MCF 10A (cell line): ENCODE data around the gene CEL. TPM values are rescaled to one million over a fixed set of nuclear protein-coding genes. Genes with fewer than 3 reads are reported as not detected.
"Not testable (repeated sequence)": the region's sequence is repeated elsewhere in the genome, so short reads cannot be mapped to it uniquely, and the experiment has no call there.

Experiments
- Bru-seq: library from RNA; stranded (reverse); fragments of 400-500 nt; gene quantifications from one replicate; lab custom pipeline; 2021; lab: Mats Ljungman, UMichigan
- BruChase-seq, 2 experiments: library from RNA; stranded (reverse); fragments of 400-500 nt; gene quantifications; one replicate each; lab custom pipeline; 2021; lab: Mats Ljungman, UMichigan
- BruUV-seq: library from RNA; stranded (reverse); fragments of 400-500 nt; replicated peaks from 2 replicates; lab custom pipeline; 2021; lab: Mats Ljungman, UMichigan
- CTCF ChIA-PET: fragments of 300-600 bp; sonication (Branson Sonifier 250); formaldehyde crosslinking; extraction: SDS; loops from one replicate; lab custom pipeline; 2021; ENCODE audit warnings: antibody characterized with exemption, inconsistent platforms; lab: Yijun Ruan, JAX
- POLR2A ChIA-PET: fragments of 300-600, 350-650 bp; sonication (Branson Sonifier 250); formaldehyde crosslinking; extraction: SDS; loops from one replicate; lab custom pipeline; 2020; ENCODE audit warnings: antibody characterized with exemption, inconsistent platforms; lab: Yijun Ruan, JAX
- DNase-seq: peaks from one replicate; pipeline ENCODE4 v3.0.0-alpha.2; 2018; ENCODE audit not compliant: unreplicated experiment
- H3K27ac Mint-ChIP-seq: one replicate; pipeline ENCODE4 v1.8.0; 2022; ENCODE audit warnings: mild to moderate bottlenecking, low read depth, mixed read lengths; ENCODE audit not compliant: unreplicated experiment
- H3K27me3 Mint-ChIP-seq: one replicate; pipeline ENCODE4 v1.8.0; 2022; ENCODE audit warnings: mixed read lengths; ENCODE audit not compliant: insufficient read depth, unreplicated experiment
- H3K36me3 Mint-ChIP-seq: one replicate; pipeline ENCODE4 v1.8.0; 2022; ENCODE audit warnings: mild to moderate bottlenecking, moderate library complexity, mixed read lengths; ENCODE audit not compliant: insufficient read depth, unreplicated experiment
- H3K4me1 Mint-ChIP-seq: one replicate; pipeline ENCODE4 v1.8.0; 2022; ENCODE audit warnings: mixed read lengths; ENCODE audit not compliant: insufficient read depth, unreplicated experiment
- H3K4me3 Mint-ChIP-seq: one replicate; pipeline ENCODE4 v1.8.0; 2022; ENCODE audit warnings: mild to moderate bottlenecking, moderate library complexity, mixed read lengths; ENCODE audit not compliant: unreplicated experiment
- H3K9me3 Mint-ChIP-seq: one replicate; pipeline ENCODE4 v1.8.0; 2022; ENCODE audit warnings: mixed read lengths; ENCODE audit not compliant: unreplicated experiment
- intact Hi-C: fragments of 100-400 bp; cut with micrococcal nuclease; formaldehyde crosslinking; loops from 2 replicates; pipeline ENCODE4 v1.14.1; 2022
- long read RNA-seq: library from polyadenylated mRNA; stranded (forward); transcript quantifications from one replicate; pipeline ENCODE4 v2.0.0, GENCODE V29; 2022
- total RNA-seq: library from RNA; stranded (reverse); gene quantifications from 2 replicates; pipeline ENCODE4 v1.2.3, GENCODE V29; 2022
- TF ChIP-seq, protein P1 (sequence below): fragments of 200-600 bp; IDR thresholded peaks from one replicate; pipeline ENCODE4 v1.8.0; 2022; ENCODE audit warnings: antibody characterized with exemption, mild to moderate bottlenecking; ENCODE audit not compliant: unreplicated experiment

Gene CEL
- total RNA-seq: 1.4 and 1.9 TPM in 2 replicates
- Bru-seq, nascent RNA: percentile 33 among the genes with signal in this experiment
- BruChase-seq, experiment 1, labeled RNA remaining after a 6-hour chase: percentile 47 among the genes with signal in this experiment
- BruChase-seq, experiment 2, labeled RNA remaining after a 2-hour chase: percentile 44 among the genes with signal in this experiment
- long read RNA-seq, partial matches to known transcripts: 0 of 1 reads
- long read RNA-seq, other reads (novel, unspliced or antisense): 1 of 1 reads

DNA sequence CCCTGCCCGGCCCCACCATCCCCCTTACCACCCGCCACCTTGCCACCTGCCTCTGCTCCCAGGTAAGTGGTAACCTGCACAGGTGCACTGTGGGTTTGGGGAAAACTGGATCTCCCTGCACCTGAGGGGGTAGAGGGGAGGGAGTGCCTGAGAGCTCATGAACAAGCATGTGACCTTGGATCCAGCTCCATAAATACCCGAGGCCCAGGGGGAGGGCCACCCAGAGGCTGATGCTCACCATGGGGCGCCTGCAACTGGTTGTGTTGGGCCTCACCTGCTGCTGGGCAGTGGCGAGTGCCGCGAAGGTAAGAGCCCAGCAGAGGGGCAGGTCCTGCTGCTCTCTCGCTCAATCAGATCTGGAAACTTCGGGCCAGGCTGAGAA lies at the start of gene CEL:
Gene CEL, plus strand, starts transcription at position 218 of the 382 bp plus-strand sequence. Its CDS starts 22 bp downstream, at position 240.
- H3K36me3 Mint-ChIP-seq, CTCF ChIA-PET, POLR2A ChIA-PET, H3K4me3 Mint-ChIP-seq, BruUV-seq, H3K27me3 Mint-ChIP-seq, H3K4me1 Mint-ChIP-seq, intact Hi-C loops, H3K9me3 Mint-ChIP-seq, DNase-seq: not testable (repeated sequence)
- peak within 1 kb of the TSS; percentile 62 for H3K27ac Mint-ChIP-seq

DNA sequence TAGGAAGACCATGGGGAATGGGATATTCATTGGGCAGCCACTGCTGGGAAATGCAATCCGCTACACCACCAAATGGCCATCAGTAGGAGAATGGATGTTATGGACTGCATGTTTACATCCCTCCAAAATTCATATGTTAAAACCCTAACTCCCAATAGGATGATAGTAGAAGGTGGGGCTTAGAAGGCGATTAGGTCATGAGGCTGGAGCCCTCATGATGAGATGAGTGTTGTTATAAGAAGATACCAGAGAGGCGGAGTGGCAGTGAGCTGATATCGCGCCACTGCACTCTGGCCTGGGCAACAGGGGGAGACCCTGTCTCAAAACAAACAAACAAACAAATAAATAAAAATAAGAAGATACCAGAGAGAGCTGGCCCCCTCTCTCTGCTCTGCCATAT lies 47.1 kb upstream of the CEL start:
- ChIA-PET CTCF (interaction anchor here (1.2 to 2.2 kb wide), 2 partner anchors 8 to 9 kb away, joined by 4 to 18 read pairs; no protein-coding TSS in a partner anchor), POLR2A (interaction anchor here (0.7 to 2.3 kb wide), 2 partner anchors 9 to 16 kb away, joined by 3 to 9 read pairs; partner anchors contain the start of gene GTF3C5)
- BruUV-seq: no TSS peak
- H3K4me1 Mint-ChIP-seq: no peaks in the 10 kb centered on the region
- H3K27ac Mint-ChIP-seq: no peak overlapping the region
- H3K4me3 Mint-ChIP-seq: no peak overlapping the region
- peaks cover under 1% of the 10 kb centered on the region for H3K9me3 Mint-ChIP-seq
- no peak for DNase-seq
- intact Hi-C loops: no loop called here
- TF ChIP-seq, protein P1, sequence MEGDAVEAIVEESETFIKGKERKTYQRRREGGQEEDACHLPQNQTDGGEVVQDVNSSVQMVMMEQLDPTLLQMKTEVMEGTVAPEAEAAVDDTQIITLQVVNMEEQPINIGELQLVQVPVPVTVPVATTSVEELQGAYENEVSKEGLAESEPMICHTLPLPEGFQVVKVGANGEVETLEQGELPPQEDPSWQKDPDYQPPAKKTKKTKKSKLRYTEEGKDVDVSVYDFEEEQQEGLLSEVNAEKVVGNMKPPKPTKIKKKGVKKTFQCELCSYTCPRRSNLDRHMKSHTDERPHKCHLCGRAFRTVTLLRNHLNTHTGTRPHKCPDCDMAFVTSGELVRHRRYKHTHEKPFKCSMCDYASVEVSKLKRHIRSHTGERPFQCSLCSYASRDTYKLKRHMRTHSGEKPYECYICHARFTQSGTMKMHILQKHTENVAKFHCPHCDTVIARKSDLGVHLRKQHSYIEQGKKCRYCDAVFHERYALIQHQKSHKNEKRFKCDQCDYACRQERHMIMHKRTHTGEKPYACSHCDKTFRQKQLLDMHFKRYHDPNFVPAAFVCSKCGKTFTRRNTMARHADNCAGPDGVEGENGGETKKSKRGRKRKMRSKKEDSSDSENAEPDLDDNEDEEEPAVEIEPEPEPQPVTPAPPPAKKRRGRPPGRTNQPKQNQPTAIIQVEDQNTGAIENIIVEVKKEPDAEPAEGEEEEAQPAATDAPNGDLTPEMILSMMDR: no peak
- H3K36me3 Mint-ChIP-seq: no peaks in the 10 kb centered on the region
- H3K27me3 Mint-ChIP-seq: peaks cover 43% of the 10 kb centered on the region

DNA sequence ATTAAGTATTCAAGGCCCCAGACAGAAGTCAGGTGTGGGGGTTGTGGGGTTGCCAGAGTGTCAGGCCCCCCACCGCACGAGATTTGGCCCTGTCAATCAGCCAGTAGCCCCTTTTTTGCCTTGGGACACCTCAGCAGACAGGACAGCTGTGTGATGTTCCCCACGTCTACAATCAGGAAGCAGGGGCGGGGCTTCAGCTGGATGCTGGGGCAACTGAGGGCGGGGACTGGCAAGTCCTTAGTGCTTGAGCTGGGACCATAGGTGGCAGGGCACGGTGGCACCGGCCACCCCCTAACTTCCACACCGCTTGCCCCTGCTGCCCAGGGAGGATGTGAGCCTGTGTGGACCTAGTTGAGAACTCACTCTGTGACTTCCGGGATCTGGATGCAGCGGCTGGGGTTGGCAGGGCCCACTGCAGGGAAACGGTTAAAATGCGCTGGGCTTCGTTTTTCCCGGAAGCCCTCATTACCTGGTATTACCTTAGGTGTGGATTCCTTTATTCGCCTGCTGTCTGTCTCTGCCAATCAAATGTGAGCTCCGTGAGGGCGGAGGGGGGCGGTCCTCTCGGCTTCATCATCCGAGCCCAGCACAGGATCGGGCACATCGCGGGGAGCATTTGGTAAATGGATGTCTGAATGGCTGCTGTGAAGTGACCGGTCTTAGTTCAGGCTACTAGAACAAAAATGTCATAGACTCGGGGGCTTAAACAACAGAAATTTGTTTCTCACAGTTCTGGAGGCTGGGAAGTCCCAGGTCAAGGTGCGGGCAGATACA lies 38.5 kb upstream of the CEL start:
- Mint-ChIP-seq H3K4me3 (no peak overlapping the region), H3K36me3 (peaks cover 6% of the 10 kb centered on the region), H3K27me3 (no peaks in the 10 kb centered on the region), H3K27ac (no peak overlapping the region), H3K4me1 (no peaks in the 10 kb centered on the region), H3K9me3 (no peaks in the 10 kb centered on the region)
- no TSS peak for BruUV-seq
- ChIA-PET POLR2A (interaction anchor here (0.5 to 2.2 kb wide), 3 partner anchors 8 to 110 kb away, joined by 3 to 21 read pairs (median 5); partner anchors contain the start of gene GTF3C5), CTCF (interaction anchor here (0.5 to 2.9 kb wide), 23 partner anchors 9 to 1275 kb away, joined by 3 to 39 read pairs (median 4); partner anchors contain the start of genes DDX31, GFI1B and GTF3C5)
- intact Hi-C loops: no loop called here
- DNase-seq: no peak
- TF ChIP-seq, protein P1: no peak

DNA sequence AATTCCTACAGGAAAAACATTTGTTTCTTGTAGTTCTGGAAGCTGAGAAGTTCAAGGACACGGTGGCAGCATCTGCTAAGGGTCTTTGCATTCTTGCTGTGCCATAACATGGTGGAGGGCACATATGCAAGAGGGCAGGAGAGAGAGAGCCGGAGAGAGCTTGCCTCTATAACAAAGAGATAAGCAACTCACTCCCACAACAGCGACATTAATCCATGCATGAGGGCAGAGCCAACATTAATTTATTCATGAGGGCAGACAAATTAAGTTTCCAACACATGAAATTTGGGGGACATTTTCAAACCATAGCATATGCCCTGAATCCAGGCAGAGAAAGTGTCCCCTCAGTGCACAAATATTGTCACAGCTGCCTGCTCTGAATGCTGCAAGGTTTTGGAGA lies 35.4 kb upstream of the CEL start:
- intact Hi-C loops: no loop called here
- CTCF ChIA-PET: interaction anchor here (2.2 kb wide), 1 partner anchor 120 kb away, joined by 6 read pairs; no protein-coding TSS in a partner anchor
- Mint-ChIP-seq H3K4me3 (no peak overlapping the region), H3K36me3 (peaks cover 12% of the 10 kb centered on the region), H3K4me1 (peaks cover under 1% of the 10 kb centered on the region), H3K27ac (no peak overlapping the region), H3K27me3 (no peaks in the 10 kb centered on the region), H3K9me3 (no peaks in the 10 kb centered on the region)
- DNase-seq: no peak
- POLR2A ChIA-PET: interaction anchor here (0.6 to 0.7 kb wide), 2 partner anchors 25 to 83 kb away, joined by 3 read pairs; no protein-coding TSS in a partner anchor
- TF ChIP-seq, protein P1: no peak
- no TSS peak for BruUV-seq
